ENCODE measurements around the gene ROM1.
"Not testable (repeated sequence)": the region's sequence is repeated elsewhere in the genome, so short reads cannot be mapped to it uniquely, and the experiment has no call there.

ROM1 gene

GRCh38 chr11:62610403-62610802 is 2.7 kb upstream of the ROM1 start:
- no peak for DNase-seq (ENCODE audit: low spot score)

GRCh38 chr11:62610814-62611704 is 2.0 kb upstream of the ROM1 start:
- no peak for DNase-seq (ENCODE audit: low spot score)

- DNase-seq (ENCODE audit: low spot score): peak; percentile 58
Observed at GRCh38 chr11:62611705-62612365, 1.2 kb upstream of the ROM1 start.

- no peak for DNase-seq (ENCODE audit: low spot score)
Observed at GRCh38 chr11:62613291-62613778, 278 bp downstream of the ROM1 start.

- peak; percentile 75 for DNase-seq (ENCODE audit: low spot score)
Observed at GRCh38 chr11:62614275-62614674, 1.2 kb downstream of the ROM1 start.

GRCh38 chr11:62615521-62615920 is 2.5 kb downstream of the ROM1 start:
- DNase-seq (ENCODE audit: low spot score): no peak

GRCh38 chr11:62616957-62617356 is 3.9 kb downstream of the ROM1 start:
- DNase-seq (ENCODE audit: low spot score): not testable (repeated sequence)

GRCh38 chr11:62621027-62621566 is 8.0 kb downstream of the ROM1 start:
- no peak for DNase-seq (ENCODE audit: low spot score)

DNA sequence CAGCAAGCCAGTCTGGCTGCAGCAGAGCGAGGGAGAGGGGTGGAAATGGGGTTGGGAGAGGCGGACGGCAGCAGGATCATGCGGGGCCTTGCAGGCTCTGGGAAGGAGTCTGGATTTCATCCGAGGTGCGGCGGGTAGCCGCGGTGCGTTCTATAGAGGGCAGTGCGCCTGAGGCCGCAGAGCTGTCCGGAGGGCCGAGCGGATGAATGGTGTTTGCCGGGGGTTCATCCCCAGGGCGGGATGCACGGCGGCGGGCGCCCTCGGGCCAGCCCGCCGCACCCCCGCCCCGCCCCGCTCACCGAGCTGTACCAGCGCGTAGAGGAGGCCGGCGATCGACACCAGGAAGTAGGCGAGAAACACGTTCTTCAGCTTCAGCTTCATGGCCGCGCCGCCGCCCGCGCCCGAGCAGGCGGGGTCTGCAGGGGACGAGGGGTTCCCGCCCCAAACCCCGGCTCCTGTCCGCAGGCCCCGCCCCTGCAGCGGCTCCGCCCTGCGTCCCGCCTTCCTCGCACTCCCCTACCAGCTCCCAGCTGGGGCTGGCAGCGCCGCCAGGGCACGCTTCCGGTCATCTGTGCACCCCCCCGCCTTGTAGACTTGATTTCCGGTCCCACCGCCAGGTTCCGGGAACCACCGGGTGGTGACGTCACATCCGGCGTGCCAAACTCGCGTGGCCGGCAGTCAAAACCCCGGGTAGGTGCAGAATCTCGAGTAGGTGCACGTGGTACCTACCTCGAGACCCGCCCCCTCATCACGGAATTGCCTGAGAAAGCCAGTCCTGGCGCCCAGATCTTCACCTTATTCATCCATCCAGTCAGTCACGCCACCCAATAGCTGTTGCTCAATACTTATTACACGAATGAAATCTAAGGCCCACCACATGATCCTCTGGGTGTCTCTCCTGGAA is 8.8 kb downstream of the ROM1 start, which contains the start of gene B3GAT3:
Gene B3GAT3 (minus strand): TSS at position 420 of the 904 bp plus-strand sequence. CDS start 39 bp downstream, at position 381.
- peak; percentile 98 for DNase-seq (ENCODE audit: low spot score)

DNA sequence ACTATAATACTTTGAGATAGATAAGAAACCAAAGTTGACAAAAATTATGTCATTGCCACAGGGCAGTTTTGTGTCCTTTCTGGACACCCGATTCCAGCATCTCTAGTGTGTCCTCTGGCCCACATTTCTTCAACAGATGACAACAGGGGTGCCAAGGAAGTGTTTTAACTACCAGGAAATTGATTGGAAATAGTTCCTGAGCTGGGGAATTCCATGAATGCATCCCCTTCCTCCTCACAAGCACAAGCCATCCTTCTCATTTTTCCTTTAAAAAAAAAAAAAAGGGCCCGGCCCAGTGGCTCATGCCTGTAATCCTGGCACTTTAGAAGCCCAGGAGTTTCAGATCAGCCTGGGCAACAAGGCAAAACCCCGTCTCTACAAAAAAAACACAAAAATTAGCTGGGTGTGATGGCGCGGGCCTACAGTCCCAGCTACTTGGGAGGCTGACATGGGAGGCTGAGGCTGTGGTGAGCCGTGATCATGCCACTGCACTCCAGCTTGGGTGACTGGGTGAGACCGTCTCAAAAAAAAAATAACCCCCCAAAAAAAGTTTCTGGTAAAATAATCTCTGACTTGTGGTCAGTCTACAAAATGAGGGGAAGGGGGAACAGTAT is 9.5 kb downstream of the ROM1 start:
- DNase-seq (ENCODE audit: low spot score): no peak

DNA sequence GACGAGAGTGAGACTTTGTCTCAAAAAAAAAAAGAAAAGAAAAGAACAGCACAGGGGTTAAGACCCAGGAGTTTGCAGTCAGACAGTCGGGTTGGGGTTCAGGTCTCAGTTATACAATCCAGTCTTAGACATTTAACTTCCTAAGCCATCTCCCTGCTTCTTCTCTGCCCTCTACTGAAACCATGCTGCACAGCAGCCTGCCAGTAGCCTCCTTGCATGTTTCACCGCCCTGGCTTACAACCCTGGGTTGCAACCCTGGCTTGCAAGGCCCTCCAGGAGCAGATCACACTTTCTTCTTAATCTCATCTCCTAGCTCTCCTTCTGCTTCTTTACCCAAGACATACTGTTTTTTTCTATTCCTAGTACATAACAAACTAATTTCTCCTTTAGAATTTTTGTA is 14.7 kb downstream of the ROM1 start:
- DNase-seq (ENCODE audit: low spot score): no peak

DNA sequence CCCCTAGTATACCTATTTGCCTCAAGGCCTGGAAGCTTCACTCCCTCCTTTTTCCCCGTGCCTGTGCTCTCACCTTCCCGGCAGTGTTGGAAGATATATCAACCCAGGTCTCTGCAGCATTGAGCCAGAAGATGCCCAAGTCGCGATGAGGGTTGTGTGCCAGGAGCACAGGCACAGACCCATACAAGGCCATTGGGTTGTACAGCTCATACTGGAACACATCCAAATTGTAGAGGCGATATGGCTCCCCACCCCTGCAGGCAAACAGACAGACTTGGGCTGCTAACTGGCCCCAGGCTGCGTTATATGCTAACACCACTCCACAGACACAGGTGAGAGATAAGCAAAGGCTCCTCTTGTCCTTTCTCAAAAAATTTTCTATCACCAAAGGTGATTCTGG is 19.4 kb downstream of the ROM1 start:
- no peak for DNase-seq (ENCODE audit: low spot score)

GRCh38 chr11:62644220-62644619 is 31.2 kb downstream of the ROM1 start:
- DNase-seq (ENCODE audit: low spot score): no peak

GRCh38 chr11:62645671-62645945 is 32.6 kb downstream of the ROM1 start:
- no peak for DNase-seq (ENCODE audit: low spot score)

GRCh38 chr11:62645946-62646824 is 33.1 kb downstream of the ROM1 start, which contains the start of gene GANAB:
Gene GANAB, minus strand, starts transcription at chr11:62646613. Its CDS starts 14 bp downstream, at chr11:62646599.
- DNase-seq (ENCODE audit: low spot score): peak; percentile 98

GRCh38 chr11:62646825-62647608 is 34.0 kb downstream of the ROM1 start:
- DNase-seq (ENCODE audit: low spot score): no peak

GRCh38 chr11:62647609-62648005 is 34.5 kb downstream of the ROM1 start:
- no peak for DNase-seq (ENCODE audit: low spot score)

DNA sequence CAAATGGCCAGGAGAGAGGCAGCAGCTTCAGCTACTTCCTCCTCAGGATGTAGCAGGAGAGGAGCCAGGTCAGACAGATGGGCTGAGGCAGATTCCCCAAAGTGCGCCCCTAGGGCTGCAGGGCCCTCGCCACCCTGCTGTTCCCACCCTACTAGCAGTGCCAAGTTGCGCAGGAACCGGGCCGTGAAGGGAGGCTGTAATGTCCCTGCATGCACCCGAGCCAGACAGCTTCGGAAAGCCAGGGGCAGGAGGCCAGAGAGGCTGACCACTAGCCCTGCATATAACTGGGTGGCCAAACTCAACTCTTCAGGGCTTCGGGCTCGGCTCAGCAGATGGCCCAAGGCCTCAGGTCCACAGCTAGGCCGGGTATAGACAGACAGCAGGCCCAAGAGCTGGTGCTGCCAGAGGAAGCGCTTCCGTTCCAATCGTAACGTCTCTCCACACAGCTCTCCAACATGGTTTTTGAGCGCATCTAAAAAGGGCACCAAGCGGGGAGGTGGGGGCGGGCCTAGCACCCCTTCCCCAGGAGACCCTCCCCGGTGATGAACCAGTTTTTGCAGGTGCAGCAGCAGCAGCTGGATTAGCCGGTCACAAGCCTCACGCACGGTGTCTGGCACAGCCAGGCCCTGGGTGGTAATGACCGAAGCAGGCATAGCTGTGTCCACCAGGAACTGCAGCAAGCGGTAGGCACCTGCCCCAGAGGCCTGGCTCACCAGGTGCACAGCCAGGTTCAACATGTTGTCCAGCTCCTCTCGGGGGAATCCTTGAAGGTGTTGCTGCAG is 35.3 kb downstream of the ROM1 start:
- DNase-seq (ENCODE audit: low spot score): no peak

- no peak for DNase-seq (ENCODE audit: low spot score)
Observed at GRCh38 chr11:62648967-62649364, 35.9 kb downstream of the ROM1 start.

All from putamen (tissue), 1 donor.